Daoy (cell line): Measurements from ENCODE around the gene CBX8. TPM values are rescaled to one million over a fixed set of nuclear protein-coding genes. Genes with fewer than 3 reads are reported as not detected.
"Not testable (repeated sequence)": the region's sequence is repeated elsewhere in the genome, so short reads cannot be mapped to it uniquely, and the experiment has no call there.

Experiments used
- DNase-seq: peaks from one replicate; pipeline ENCODE4 v3.0.0-alpha.2; 2015; ENCODE audit warnings: low read depth
- total RNA-seq: library from RNA; depleted of rRNA; stranded (reverse); fragments of >200 nt; shearing (Covaris generic); gene quantifications from 2 replicates; pipeline ENCODE4 v1.2.3, GENCODE V29; 2014

Gene CBX8
- total RNA-seq, 1 experiment from 2014 or later = 4.5 TPM

DNA sequence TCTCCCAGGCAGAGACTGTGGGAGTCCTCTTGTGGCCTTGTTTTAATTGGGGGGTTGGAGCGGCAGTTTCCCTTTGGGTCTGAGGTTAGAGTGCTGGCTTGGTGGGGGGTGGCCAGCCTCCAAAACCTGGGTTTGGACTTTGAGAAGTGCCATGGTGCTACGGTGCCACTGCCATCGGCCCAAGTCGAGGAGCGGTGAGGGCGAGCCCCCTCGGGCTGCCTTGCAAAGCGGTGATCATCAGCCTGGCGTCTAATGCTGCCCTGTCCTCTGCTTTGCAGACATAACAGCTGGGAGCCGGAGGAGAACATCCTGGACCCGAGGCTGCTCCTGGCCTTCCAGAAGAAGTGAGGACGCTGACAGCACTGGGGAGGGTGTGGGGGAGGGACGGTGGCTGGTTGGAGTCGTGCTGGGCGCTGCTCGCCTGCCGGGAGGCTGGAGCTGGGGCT lies 17.8 kb downstream of the CBX8 start:
- no peak for DNase-seq

DNA sequence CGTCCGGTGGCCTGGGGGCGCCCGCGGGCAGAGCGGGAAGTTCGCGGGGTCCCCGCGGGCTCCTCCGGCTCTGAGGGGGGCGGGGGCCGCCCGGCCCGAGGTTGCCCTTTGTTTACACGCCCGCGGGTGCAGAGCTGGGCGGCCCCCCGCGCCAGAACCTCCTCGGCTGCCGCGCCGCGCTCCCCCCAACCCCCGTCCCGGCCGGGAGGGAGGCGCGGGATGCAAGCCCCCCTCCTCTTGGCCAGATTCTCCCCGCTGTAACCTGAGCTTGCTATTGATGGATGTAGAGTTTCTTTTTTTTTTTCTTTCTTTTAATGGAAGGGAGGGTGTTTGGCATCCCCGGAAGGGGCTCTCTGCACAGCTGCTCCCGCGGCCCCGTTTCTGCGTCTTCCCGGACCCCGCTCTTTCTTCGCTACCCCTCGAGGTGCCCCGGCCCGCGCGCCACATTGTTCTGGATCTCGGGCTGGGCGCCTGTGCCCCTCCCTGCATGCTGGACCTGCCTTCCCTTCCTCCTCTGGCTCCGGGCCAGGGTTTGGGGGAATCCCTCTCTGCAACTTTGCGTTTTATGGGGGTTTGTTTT lies 18.3 kb downstream of the CBX8 start:
- DNase-seq = peak; percentile 43

DNA sequence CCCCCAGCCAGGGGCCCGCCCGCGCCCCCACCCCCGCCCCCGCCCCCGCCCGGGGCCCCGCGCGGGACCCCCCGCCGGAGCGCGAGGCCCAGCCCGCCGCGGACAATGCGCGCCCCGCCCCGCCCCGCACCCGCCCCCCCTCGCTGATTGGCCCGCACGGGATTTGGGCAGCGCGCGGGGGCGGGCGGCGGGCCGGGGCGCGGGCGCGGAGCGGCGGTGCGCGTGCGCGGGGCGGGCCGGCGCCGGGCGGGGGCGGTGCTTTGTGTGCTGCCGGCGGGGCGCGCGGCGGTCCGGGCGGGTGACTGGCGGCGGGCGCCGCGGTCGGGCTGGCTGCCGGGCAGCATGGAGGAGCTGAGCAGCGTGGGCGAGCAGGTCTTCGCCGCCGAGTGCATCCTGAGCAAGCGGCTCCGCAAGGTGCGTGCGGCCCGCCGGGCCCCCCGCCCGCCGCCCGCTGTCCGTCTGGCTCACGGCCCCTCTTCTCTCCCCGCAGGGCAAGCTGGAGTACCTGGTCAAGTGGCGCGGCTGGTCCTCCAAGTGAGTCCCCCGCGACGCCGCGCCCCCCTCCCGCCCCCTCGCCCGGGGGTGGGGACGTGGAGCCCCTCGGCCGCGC lies 18.9 kb downstream of the CBX8 start, which contains the start of gene CBX2:
Gene CBX2, plus strand, starts transcription at position 255 of the 610 bp plus-strand sequence. Its CDS starts 88 bp downstream, at position 343.
- DNase-seq = peak; percentile 84

DNA sequence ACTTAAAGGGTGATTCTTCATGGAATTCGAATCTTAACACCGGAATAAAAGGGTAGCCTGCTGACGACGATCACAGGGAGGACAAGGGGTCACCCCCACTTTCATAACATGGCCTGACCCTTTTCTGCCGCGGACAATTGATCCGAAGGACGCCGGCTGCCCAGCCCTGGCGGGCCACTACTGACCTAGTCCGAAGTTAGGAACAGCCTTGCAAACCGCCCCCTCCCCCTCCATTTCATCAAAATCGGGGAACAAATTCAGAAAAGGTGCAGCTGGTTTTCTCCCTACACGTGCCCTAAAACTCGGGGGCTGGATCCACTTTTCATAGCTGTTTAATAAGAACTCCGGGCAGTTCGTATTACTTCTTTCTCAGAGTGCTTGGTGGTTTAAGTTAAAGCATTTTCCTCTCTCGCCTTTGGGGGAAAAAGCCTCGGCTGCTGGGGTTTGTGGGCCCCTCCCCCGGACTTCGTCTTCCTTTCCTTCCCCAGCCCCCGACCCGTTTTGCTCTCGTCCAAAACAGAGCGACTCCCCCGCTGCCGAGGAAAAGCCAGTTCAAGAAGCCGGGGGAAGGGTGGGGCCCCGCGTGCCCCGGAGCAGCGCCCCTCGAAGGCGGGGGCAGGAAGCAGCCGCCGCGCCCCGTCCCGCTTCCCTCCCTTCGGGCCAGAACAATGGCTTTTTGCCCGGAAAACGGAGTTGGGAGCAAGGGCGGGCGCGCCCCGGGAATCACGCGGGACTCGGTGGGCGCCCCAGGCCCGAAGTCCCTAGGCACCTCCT lies 19.6 kb downstream of the CBX8 start:
- peak; percentile 77 for DNase-seq

DNA sequence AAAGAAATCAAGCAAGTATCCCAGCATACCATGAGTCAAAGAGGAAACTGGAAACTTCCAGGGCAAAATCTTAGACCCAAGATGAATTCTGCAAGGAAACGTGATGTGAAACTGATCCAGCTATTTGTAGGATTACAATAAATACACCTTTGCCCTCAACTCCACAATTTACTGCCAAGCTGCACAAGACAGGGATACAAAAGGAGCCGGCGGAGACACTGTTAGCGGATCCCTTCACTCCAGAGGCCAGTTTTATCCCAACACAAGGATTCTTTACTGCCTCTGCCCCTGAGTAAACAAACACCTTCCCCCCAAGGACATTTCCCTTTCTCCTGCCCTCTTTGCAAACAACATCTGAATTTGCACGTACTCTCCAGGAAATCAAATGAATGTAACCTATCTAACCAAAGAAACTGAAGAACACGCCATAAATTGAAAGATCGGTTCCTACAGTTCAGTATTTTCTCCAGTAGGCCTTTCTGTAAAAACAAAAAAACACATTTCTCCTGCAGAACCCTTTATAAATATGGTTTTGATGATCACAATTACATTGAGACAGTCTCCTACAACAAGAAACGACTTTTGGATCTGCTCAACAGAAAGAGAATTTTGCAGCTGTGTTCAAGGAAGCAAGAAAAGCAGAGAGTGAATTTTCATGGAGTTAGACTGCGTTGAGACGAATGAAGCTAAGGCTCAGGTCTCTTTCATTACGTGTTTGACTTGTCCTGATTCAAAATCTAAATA lies 20.3 kb downstream of the CBX8 start:
- DNase-seq = no peak

DNA sequence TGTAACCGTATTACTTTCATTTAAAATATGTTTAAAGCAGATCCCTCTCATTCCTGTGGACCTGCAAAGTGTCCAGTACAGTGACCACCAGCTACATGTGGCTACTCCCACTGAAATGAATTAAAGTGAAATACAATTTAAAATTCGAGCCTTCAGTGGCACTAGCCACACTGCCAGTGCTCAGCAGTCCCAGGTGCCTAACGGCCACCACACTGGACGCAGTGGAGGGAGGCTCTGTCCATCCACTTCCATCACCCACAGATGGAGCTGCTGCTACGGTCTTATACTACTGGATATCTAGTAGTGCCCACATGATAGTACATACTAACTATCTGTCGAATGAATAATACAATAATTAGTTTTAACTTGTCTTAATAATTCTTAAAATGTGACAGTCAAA lies 21.2 kb downstream of the CBX8 start:
- no peak for DNase-seq

DNA sequence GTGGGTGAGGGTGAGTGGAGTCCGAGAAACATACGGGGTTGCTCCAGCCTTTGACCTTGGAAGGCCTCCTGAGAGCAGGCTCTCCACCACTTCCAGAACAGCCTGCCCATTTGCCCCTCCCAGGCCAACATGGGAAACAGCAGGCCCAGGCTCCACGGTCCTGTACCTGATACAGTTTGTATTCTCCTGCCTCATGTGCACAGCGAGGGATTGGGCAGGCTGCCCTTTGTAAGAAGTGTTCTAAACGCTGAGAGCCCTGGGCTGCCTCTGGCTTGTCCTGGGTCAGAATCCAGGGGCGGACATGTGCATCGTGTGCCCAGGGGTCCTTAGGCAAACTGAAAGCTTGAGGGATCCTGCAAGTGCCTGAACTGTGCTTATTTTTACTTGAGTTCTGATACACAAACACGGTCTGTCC lies 22.3 kb downstream of the CBX8 start:
- no peak for DNase-seq

DNA sequence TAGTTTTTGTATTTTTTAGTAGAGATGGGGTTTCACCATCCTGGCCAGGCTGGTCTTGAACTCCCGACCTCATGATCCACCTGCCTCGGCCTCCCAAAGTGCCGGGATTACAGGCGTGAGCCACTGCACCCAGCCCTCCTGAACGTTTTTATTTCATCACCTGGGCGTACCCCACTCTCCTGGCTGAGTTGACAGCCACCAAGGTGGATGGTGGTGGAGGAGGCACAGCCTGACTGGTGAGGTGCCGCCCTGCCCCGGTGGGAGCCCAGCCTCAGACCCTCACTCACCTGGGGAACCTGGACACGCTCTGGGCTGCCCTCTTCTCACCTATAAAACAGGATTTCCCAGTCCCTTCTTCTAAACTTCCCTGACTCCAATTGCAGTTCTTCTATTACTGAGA lies 24.2 kb downstream of the CBX8 start:
- not testable (repeated sequence) for DNase-seq

DNA sequence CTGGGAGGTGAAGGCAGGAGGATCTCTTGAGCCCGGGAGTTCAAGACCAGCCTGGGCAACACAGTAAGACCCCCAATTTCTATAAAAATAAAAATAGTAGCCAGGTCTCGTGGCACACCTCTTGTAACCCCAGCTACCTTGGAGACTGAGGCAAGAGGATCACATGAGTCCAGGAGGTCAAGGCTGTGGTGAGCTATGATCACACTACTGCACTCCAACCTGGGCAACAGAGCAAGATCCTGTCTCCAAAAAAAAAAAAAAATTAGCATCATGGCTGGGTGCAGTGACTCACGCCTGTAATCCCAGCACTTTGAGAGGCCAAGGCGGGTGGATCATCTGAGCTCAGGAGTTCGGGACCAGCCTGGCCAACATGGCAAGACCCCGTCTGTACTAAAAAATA lies 25.6 kb downstream of the CBX8 start:
- no peak for DNase-seq

DNA sequence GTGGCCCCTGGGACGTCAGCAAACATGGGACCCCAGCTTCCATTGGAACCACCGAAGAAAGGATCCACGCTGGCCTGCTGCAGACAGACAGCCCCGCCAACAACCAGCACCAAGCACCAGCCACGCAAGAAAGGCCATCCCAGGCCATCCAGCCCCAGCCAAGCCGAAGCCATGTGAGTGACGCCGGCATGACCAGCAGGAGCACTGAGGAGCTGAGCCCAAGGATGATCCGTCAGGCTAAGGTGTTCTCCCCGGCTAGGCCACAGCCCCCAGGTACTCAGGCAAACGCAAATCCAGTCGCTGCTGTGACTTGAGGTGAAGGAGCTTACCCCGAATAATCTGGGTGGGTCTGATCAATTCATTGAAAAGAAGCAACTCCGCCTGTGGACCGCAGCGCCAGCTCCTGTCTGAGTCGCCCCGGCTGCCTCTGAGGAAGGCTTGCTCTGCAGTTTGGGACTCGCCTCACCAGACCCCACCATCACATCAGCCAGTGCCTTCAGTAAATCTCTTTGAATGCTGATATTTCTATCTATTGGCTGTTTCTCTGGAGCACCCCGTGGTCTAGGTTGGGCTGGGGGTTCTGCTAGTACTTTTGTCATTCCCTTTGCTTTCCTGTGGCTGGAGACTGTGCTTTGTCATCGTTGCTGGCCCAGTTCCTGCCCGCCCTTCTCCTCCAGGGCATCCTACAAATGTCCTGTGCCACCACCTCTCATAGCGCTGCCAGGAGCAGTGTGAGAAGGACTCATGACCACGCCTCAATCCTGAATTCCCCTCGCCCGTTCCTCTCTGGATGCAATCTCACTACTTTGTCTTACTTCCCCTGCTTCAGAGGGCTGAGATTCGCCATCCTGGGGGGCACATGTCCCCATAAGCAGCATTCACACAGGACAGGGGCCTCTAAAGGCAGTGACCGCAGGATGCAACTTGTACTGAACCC lies 27.0 kb downstream of the CBX8 start:
- DNase-seq = no peak

DNA sequence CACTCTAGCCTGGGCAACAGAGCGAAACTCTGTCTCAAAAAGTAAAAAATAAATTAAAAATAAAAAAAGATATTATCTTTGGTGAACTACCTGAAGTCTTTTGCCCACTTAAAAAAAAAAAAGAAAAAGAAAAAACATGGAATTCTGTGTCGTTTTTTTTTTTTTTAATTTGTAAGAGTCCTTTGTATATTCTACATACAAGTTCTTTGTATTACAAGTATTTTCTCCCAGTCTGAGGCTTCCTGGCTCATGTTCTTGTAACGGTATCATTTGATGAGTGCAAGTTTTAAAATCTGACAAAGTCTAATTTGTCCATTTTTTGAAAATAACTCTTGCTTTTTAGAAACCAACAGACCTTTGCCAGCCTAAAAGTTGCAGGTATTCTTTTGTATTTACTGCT lies 31.2 kb downstream of the CBX8 start:
- DNase-seq = no peak

DNA sequence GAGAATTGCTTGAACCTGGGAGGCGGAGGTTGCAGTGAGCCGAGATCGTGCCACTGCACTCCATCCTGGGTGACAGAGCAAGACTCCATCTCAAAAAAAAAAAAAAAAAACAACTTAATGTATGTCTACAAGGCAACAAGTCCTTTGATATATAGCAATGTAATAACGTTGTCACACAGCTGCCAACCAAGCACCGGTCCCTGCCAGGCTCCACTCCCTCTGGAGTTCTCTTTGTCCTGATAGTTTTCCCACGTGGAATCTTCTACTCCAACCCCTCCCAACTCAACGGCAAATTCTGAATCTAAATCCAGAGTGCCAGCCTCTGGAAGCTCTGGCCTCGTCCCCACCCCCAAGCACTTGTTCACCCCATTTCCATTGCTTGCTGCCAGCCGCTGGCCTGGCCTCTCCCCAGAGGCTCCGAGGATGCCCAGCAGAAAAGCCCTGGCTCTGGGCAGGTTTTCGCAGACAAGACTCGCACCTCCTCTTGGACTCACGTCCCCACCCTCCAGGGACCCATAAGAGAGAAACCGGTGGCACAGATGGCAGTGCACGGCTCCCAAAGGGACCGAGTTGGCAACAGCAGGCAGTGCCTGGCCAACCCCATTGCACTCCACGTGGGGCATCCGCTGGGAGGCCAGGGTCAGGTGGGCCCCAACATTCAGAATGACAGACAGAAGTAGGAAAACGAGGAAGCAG lies 34.8 kb downstream of the CBX8 start:
- DNase-seq = no peak

DNA sequence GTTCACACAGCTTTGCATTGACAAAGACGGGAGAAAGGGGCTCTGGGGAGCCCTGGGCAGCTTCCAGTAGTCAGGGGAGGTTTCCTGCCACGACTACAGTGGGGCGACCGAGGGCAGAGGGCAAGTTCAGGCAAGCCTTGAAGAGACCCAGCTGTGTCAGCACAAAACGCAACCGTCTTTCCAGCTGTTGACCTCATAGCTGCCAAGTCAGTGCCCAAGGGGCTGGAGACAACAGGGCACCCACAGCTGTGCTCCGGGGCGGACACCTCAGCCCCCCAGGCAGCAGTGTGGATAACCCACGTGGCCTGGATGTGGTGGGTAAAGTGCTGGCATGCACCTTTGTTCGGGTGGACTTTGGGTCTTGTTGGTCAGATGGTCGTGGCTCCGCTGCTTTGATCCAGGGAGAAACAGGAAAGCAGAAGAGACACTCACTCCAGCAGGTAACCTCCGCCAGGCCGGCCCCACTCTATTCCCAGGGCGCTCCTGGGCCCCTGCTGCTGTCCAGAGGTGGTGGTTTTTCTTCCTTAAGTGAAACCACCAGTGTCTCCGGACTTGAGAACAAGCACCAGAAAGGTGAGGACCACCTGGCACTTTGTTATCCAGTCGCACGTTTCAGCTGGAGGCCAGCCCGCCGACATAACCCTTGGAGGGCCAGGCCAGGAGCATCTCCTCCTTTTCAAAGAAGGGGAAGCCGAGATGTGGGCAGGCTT lies 36.5 kb downstream of the CBX8 start:
- no peak for DNase-seq

DNA sequence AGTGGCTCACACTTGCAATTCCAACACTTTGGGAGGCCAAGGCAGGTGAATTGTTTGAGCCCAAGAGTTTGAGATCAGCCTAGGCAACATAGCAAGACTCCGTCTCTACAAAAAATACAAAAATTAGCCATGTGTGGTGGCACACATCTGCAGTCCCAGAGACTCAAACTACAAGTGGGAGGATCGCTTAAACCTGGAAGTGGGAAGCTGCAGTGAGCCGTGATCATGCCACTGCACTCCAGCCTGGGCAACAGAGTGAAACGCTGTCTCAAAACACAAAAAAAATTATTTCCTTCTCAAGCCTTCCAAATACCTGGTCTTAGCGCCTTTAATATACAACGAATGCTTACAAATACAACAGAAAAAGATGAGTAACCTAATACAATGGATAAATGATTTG lies 38.6 kb downstream of the CBX8 start:
- DNase-seq = no peak

DNA sequence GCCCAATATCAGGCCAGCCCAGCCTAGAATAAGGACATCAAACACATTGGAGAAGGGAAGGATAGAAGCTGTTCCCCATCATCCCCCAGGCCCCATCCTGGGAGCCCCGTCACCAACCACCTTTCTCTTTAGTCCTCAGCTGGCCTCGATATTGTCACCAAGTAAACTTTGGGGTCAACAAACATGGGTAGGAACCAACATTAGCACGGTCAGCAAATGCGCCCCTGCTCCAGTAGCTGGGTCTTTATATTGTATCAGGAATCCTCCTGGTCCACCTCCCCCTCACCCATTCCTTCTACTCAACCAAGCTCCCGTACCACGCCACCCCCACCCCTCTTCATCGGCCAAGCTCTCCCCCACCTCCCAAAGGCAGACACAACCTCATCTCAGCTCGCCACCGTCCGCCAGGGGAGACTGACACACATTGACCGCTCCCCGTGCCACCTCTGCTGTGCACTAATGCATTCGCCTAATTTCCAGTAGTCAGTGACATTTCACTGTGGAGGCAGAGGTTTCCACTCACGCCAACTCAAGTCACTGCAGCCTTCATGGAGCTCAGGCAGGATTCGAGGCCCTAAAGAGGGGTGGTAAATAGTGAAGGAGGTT lies 39.6 kb downstream of the CBX8 start:
- no peak for DNase-seq

DNA sequence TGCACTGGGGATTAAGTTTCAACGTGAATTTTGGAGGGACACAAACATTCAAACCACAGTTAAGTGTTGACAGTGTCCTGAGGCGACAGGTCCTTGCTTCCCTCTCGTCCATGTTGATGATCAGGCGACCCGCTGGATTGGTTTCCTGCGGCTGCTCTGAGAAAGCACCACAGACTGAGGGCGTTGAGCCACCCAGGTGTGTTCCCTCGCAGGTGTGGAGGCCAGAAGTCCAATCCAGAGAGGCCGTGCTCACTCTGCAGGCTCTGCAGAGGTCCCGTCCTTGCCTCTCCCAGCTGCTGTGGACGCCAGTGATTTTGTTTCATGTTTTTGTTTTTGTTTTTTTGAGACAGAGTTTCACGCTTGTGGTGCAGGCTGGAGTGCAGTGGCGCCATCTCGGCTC lies 41.3 kb downstream of the CBX8 start:
- DNase-seq = no peak

DNA sequence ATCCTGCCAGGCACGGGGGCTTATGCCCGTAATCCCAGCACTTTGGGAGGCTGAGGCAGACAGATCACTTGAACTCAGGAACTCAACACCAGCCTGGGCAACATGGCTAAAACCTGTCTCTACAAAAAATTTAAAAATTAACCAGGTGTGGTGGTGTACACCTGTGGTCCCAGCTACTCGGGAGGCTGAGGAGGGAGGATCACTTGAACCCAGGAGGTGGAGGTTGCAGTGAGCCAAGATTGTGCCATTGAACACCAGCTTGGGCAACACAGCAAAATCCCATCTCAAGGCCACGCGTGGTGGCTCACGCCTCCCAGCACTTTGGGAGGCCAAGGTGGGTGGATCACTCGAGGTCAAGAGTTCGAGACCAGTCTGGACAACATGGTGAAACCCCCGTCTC lies 42.0 kb downstream of the CBX8 start:
- not testable (repeated sequence) for DNase-seq

DNA sequence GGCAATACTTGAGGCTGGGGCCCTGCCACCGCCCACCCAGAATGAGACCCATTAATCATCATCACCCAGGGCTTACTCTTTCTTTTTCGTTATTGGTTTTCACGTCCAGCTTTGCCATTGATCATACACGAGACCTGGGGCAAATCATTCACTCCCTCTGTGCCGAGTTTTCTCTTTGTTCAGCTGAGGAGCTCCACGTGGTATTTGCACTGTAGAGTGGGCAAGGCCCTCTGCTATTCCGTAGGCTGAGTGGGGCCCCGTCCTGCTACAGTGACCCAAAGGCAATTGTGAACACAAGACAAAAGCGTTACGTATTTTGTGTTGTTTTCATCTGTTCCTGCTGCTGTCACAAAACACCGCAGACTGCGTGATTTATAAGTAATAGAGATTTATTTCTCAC lies 42.5 kb downstream of the CBX8 start:
- no peak for DNase-seq

DNA sequence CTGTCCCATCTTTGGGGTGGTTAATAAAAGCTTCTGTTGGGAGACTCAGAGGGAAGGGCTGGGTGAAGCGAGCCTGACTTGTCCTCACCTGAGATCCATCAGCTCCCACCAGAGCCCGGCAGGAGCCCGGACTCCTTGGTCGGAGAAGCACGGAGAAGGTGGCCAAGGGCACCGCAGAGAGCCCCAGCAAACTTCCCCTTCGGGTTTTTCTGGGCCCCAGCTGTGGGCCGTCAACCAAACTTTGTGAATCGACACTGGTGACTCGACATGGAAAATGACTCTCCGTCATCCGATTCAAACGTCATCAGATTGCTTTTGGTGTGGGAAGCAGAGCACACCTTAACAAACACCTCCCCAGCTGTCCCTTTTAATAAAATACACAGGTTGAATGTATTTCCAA lies 44.7 kb downstream of the CBX8 start:
- DNase-seq = no peak
